ENCODE results near the gene HOXA10. TPM values are rescaled to one million over a fixed set of nuclear protein-coding genes. Genes with fewer than 3 reads are reported as not detected.

The HOXA10 gene
- polyA plus RNA-seq, 2 donors = 0.09 to 0.16 TPM

DNA sequence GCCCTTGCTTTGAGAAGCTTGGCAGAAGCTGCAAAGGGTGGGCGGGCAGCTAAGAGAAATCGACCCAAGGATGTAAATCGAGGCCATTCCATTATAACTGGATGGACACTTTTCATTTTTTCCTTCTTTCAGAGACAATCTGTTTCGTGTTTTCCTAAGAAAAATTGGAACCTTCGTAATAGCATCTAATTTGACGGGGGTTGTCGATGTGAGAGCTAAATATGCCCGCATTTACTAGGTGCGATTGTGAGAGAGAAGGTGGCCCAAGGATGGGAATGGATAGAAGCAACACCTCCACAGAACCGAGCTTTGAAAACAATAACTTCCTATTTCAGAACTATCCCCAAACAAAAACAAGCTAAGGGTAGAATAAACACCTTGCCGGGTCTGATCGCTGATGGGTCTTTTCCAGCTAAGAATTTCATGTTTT is 42.7 kb downstream of the HOXA10 start:
- Histone ChIP-seq H3K36me3 (ENCODE audit: control insufficient read depth in 2 of 2, insufficient read depth in 2 of 2, low read length in 1 of 2) (no peaks in the 10 kb centered on the region), H3K27ac (ENCODE audit: low read depth in 2 of 2, low read length in 1 of 2) (peak overlapping the region; percentile 80 to 94), H3K4me1 (ENCODE audit: control insufficient read depth in 2 of 2, insufficient read depth in 2 of 2, low read length in 1 of 2) (peaks cover 0 to 3% of the 10 kb centered on the region in 2 donors), H3K4me3 (ENCODE audit: low read depth in 1 of 2, low read length in 2 of 2) (peak overlapping the region; percentile 79 to 85), H3K27me3 (ENCODE audit: control insufficient read depth in 1 of 2, insufficient read depth in 2 of 2, low read length in 2 of 2) (no peaks in the 10 kb centered on the region), H3K9me3 (ENCODE audit: control insufficient read depth in 2 of 2, insufficient read depth in 1 of 2, low read depth in 1 of 2, low read length in 1 of 2) (no peaks in the 10 kb centered on the region)
- WGBS, 2 donors = 40 to 48% methylated on average over 12 of the region's 12 CpGs

DNA sequence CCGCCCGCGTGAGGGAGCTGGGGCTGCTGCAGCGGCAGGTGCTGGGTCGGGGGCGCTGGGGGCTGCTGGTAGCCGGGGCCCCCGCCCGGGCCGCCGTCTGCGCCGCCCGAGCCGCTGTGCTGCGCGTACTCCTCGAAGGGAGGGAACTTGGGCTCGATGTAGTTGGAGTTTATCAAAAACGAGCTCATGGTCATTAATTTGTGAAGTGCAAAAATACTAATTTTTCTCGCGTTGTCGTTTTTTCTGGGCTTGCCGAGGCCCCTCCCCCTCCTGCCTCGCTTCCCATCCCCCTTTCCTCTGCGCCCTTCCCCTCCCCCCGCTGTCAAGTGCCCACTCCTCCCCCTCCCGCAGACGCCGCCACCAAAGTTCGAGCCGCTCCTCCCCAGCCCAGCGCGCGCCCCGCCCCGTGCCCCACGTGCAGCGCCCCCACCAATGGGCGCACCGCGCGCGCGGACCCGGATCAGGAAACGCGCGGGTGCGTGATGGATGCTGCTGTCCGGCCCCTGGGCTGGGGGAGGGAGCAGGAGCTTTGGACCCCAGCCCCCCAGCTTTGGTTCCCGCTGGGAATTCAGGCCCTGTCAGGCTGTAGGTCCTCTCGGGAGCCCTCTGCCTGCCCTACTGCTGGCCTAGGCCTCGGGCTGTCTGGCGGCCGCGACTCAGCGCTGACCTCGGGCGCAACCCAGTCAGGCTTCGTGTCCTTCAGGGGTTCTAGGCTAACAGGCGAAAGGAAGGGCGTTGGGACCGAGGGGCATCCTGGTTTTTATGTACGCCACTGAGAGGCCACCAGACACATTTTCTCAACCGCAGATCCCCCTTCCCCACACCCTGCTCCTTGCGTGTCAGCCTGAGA is 43.4 kb downstream of the HOXA10 start, which contains the start of gene HOXA4:
Gene HOXA4 (minus strand): TSS at position 218 of the 850 bp plus-strand sequence. CDS start 24 bp downstream, at position 194.
- Histone ChIP-seq H3K4me3 (ENCODE audit: low read depth in 1 of 2, low read length in 2 of 2) (peak within 1 kb of the TSS; percentile 84 to 85), H3K9me3 (ENCODE audit: control insufficient read depth in 2 of 2, insufficient read depth in 1 of 2, low read depth in 1 of 2, low read length in 1 of 2) (no peaks in the 10 kb centered on the region), H3K4me1 (ENCODE audit: control insufficient read depth in 2 of 2, insufficient read depth in 2 of 2, low read length in 1 of 2) (peaks cover 0 to 3% of the 10 kb centered on the region in 2 donors), H3K27ac (ENCODE audit: low read depth in 2 of 2, low read length in 1 of 2) (peak within 1 kb of the TSS; percentile 92 to 94), H3K36me3 (ENCODE audit: control insufficient read depth in 2 of 2, insufficient read depth in 2 of 2, low read length in 1 of 2) (no peaks in the 10 kb centered on the region), H3K27me3 (ENCODE audit: control insufficient read depth in 1 of 2, insufficient read depth in 2 of 2, low read length in 2 of 2) (no peaks in the 10 kb centered on the region)
- 6 to 7% methylated on average over 59 to 67 of the region's 67 CpGs for WGBS, 2 donors

- Histone ChIP-seq H3K27me3 (ENCODE audit: control insufficient read depth in 1 of 2, insufficient read depth in 2 of 2, low read length in 2 of 2) (no peaks in the 10 kb centered on the region), H3K9me3 (ENCODE audit: control insufficient read depth in 2 of 2, insufficient read depth in 1 of 2, low read depth in 1 of 2, low read length in 1 of 2) (no peaks in the 10 kb centered on the region), H3K27ac (ENCODE audit: low read depth in 2 of 2, low read length in 1 of 2) (peak overlapping the region; percentile 92 to 93), H3K4me1 (ENCODE audit: control insufficient read depth in 2 of 2, insufficient read depth in 2 of 2, low read length in 1 of 2) (peaks cover 0 to 3% of the 10 kb centered on the region in 2 donors), H3K36me3 (ENCODE audit: control insufficient read depth in 2 of 2, insufficient read depth in 2 of 2, low read length in 1 of 2) (no peaks in the 10 kb centered on the region), H3K4me3 (ENCODE audit: low read depth in 1 of 2, low read length in 2 of 2) (peak overlapping the region; percentile 84 to 85)
- WGBS, 2 donors = 10 to 12% methylated on average over 60 to 72 of the region's 72 CpGs
Observed at GRCh38 chr7:27129729-27130539, 44.2 kb downstream of the HOXA10 start.

DNA sequence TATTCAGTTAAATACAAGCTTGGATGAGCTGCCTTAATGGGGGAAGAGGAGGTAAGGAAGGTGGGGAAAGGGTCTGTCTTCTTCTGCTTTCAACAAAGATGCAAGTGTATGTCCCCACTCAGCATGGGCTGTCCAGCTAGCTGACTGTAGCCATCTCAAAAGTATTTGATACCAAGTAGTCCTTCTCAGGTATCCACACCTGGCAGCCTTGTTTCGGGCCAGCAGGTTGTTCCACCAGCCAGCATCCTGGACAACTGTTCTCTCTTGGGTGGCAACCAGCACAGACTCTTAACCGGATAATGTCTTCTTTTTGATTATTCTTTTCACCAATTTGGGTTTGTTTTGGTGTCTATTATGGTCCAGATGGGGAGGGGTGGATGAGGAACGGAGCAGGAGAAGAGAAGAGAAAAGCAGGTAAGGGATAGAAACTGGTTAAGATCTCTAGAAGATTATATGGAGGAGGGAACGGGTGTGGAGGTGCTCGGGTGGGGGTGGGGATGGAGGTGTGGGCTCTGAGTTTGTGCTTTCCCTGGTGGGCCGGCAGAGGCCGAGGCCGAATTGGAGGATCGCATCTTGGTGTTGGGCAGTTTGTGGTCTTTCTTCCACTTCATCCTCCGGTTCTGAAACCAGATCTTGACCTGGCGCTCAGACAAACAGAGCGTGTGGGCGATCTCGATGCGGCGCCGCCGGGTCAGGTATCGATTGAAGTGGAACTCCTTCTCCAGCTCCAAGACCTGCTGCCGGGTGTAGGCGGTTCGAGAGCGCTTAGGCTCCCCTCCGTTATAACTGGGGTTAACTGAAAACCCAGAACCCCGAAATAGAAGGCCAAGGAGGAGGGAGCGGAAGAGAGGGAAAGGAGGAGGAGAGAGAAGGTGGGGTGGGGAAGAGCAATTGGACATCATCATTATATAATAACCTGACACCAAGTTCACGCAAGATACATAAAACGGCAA is 45.1 kb downstream of the HOXA10 start:
- WGBS, 2 donors = 24 to 34% methylated on average over 28 of the region's 28 CpGs
- Histone ChIP-seq H3K36me3 (ENCODE audit: control insufficient read depth in 2 of 2, insufficient read depth in 2 of 2, low read length in 1 of 2) (no peaks in the 10 kb centered on the region), H3K27me3 (ENCODE audit: control insufficient read depth in 1 of 2, insufficient read depth in 2 of 2, low read length in 2 of 2) (no peaks in the 10 kb centered on the region), H3K4me3 (ENCODE audit: low read depth in 1 of 2, low read length in 2 of 2) (peak overlapping the region; percentile 84 to 85), H3K27ac (ENCODE audit: low read depth in 2 of 2, low read length in 1 of 2) (peak overlapping the region; percentile 92 to 93), H3K4me1 (ENCODE audit: control insufficient read depth in 2 of 2, insufficient read depth in 2 of 2, low read length in 1 of 2) (peaks cover 0 to 3% of the 10 kb centered on the region in 2 donors), H3K9me3 (ENCODE audit: control insufficient read depth in 2 of 2, insufficient read depth in 1 of 2, low read depth in 1 of 2, low read length in 1 of 2) (no peaks in the 10 kb centered on the region)

DNA sequence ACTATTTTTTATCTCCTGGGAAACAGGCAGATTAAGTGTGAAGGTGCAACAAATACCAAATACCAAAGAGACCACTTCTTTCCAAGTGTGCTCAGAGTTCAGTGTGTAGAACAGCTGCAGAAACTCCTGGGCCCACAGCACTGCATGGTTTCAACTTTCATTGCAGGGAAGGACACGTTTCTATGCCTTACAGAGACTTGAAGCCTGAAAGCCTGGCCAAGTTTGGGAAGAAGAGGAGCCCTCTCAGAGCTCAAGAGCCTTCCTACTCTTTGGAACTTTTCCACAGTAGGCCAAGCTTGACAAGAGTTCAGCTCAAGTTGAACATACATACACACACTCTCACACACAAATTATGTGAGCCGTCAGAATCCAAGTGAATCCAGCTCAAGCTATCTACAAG is 46.1 kb downstream of the HOXA10 start:
- Histone ChIP-seq H3K9me3 (ENCODE audit: control insufficient read depth in 2 of 2, insufficient read depth in 1 of 2, low read depth in 1 of 2, low read length in 1 of 2) (no peaks in the 10 kb centered on the region), H3K4me3 (ENCODE audit: low read depth in 1 of 2, low read length in 2 of 2) (peak overlapping the region in 1 of 2 donors; percentile 85), H3K27ac (ENCODE audit: low read depth in 2 of 2, low read length in 1 of 2) (peak overlapping the region; percentile 52 to 70), H3K36me3 (ENCODE audit: control insufficient read depth in 2 of 2, insufficient read depth in 2 of 2, low read length in 1 of 2) (no peaks in the 10 kb centered on the region), H3K27me3 (ENCODE audit: control insufficient read depth in 1 of 2, insufficient read depth in 2 of 2, low read length in 2 of 2) (no peaks in the 10 kb centered on the region), H3K4me1 (ENCODE audit: control insufficient read depth in 2 of 2, insufficient read depth in 2 of 2, low read length in 1 of 2) (peaks cover 0 to 3% of the 10 kb centered on the region in 2 donors)
- 26 to 32% methylated on average over 2 of the region's 2 CpGs for WGBS, 2 donors

- WGBS, 2 donors = 16 to 26% methylated on average over 3 of the region's 3 CpGs
- Histone ChIP-seq H3K4me3 (ENCODE audit: low read depth in 1 of 2, low read length in 2 of 2) (no peak overlapping the region), H3K27me3 (ENCODE audit: control insufficient read depth in 1 of 2, insufficient read depth in 2 of 2, low read length in 2 of 2) (no peaks in the 10 kb centered on the region), H3K27ac (ENCODE audit: low read depth in 2 of 2, low read length in 1 of 2) (peak overlapping the region in 1 of 2 donors; percentile 36), H3K9me3 (ENCODE audit: control insufficient read depth in 2 of 2, insufficient read depth in 1 of 2, low read depth in 1 of 2, low read length in 1 of 2) (no peaks in the 10 kb centered on the region), H3K36me3 (ENCODE audit: control insufficient read depth in 2 of 2, insufficient read depth in 2 of 2, low read length in 1 of 2) (no peaks in the 10 kb centered on the region), H3K4me1 (ENCODE audit: control insufficient read depth in 2 of 2, insufficient read depth in 2 of 2, low read length in 1 of 2) (peaks cover 0 to 3% of the 10 kb centered on the region in 2 donors)
Observed at GRCh38 chr7:27126596-27127327, 47.4 kb downstream of the HOXA10 start.

GRCh38 chr7:27125986-27126394 is 48.1 kb downstream of the HOXA10 start:
- WGBS, 2 donors = 36 to 41% methylated on average over 5 of the region's 5 CpGs
- no peaks in the 10 kb centered on the region for H3K36me3 ChIP-seq (ENCODE audit: control insufficient read depth in 2 of 2, insufficient read depth in 2 of 2, low read length in 1 of 2)
- no peaks in the 10 kb centered on the region for H3K4me1 ChIP-seq (ENCODE audit: control insufficient read depth in 2 of 2, insufficient read depth in 2 of 2, low read length in 1 of 2)
- H3K27ac ChIP-seq (ENCODE audit: low read depth in 2 of 2, low read length in 1 of 2) = peak overlapping the region; percentile 36 to 37
- no peaks in the 10 kb centered on the region for H3K9me3 ChIP-seq (ENCODE audit: control insufficient read depth in 2 of 2, insufficient read depth in 1 of 2, low read depth in 1 of 2, low read length in 1 of 2)
- H3K27me3 ChIP-seq (ENCODE audit: control insufficient read depth in 1 of 2, insufficient read depth in 2 of 2, low read length in 2 of 2) = no peaks in the 10 kb centered on the region
- H3K4me3 ChIP-seq (ENCODE audit: low read depth in 1 of 2, low read length in 2 of 2) = no peak overlapping the region

DNA sequence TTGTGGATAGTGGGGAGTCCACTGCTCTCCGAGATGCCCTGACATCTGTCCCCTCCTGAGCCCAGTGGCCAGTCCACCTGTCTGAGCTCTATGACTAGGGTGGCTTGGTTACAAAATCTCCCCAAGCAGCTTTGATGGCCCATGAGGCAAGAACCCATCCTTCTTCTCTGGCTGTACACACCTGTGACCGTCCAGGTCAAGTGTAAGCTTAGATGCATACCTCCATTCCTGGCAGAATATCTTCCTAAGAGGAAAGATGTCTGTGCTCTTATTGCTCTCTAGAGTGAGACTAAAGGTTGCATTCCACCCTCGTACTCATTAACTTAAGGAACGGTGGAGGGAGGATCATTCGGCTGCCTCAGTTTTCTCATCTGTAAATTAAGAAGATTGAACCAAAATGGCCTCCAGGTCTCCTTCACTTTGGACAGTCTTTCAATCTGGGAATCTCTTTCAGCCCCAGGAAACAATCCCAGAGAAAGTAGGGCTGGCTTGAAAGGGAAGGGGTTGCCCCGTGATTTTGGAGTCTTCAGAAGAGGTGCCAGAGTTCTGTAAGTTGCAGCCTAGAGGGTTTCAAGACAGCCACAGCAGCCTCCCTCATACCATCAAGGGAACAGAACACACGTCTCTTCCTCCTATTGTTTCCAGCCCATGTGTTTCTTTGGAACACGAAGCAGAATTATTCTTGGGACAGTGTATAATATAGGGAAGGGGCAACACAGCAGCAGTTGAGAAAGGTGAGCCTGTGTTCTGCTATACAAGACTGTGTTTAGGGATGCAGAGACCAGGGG is 49.0 kb downstream of the HOXA10 start:
- H3K27ac ChIP-seq (ENCODE audit: low read depth in 2 of 2, low read length in 1 of 2) = peak overlapping the region; percentile 37 to 43
- H3K36me3 ChIP-seq (ENCODE audit: control insufficient read depth in 2 of 2, insufficient read depth in 2 of 2, low read length in 1 of 2) = no peaks in the 10 kb centered on the region
- no peaks in the 10 kb centered on the region for H3K27me3 ChIP-seq (ENCODE audit: control insufficient read depth in 1 of 2, insufficient read depth in 2 of 2, low read length in 2 of 2)
- H3K4me1 ChIP-seq (ENCODE audit: control insufficient read depth in 2 of 2, insufficient read depth in 2 of 2, low read length in 1 of 2) = no peaks in the 10 kb centered on the region
- 48 to 52% methylated on average over 8 of the region's 8 CpGs for WGBS, 2 donors
- no peak overlapping the region for H3K4me3 ChIP-seq (ENCODE audit: low read depth in 1 of 2, low read length in 2 of 2)
- H3K9me3 ChIP-seq (ENCODE audit: control insufficient read depth in 2 of 2, insufficient read depth in 1 of 2, low read depth in 1 of 2, low read length in 1 of 2) = no peaks in the 10 kb centered on the region
